GM13976 (cell line): ENCODE measurements around the gene CSNK1G1.
A peak's percentile ranks its signal among the peaks of the same experiment; 100 is the strongest.

Experiments used
- DNase-seq: peaks from one replicate; pipeline ENCODE4 v3.0.0; 2012; ENCODE audit warnings: low spot score
- in situ Hi-C: fragments of 300-500 bp; cut with MboI; formaldehyde crosslinking; loops from one replicate; pipeline ENCODE4 v1.12.0; 2022; ENCODE audit warnings: low sequenced_read_pairs, mixed read lengths, inconsistent platforms; ENCODE audit not compliant: unreplicated experiment
- TF ChIP-seq, protein P1 (sequence below): IDR thresholded peaks from 2 replicates; pipeline ENCODE4 v1.5.1; 2012; ENCODE audit warnings: borderline replicate concordance, mild to moderate bottlenecking; ENCODE audit not compliant: insufficient read depth; ENCODE audit errors: extremely low read depth, missing control alignments, control extremely low read depth

The CSNK1G1 gene

GRCh38 chr15:64247535-64247905 is 108.5 kb downstream of the CSNK1G1 start:
- DNase-seq = no peak
- in situ Hi-C loops = no loop called here
- TF ChIP-seq, protein P1, sequence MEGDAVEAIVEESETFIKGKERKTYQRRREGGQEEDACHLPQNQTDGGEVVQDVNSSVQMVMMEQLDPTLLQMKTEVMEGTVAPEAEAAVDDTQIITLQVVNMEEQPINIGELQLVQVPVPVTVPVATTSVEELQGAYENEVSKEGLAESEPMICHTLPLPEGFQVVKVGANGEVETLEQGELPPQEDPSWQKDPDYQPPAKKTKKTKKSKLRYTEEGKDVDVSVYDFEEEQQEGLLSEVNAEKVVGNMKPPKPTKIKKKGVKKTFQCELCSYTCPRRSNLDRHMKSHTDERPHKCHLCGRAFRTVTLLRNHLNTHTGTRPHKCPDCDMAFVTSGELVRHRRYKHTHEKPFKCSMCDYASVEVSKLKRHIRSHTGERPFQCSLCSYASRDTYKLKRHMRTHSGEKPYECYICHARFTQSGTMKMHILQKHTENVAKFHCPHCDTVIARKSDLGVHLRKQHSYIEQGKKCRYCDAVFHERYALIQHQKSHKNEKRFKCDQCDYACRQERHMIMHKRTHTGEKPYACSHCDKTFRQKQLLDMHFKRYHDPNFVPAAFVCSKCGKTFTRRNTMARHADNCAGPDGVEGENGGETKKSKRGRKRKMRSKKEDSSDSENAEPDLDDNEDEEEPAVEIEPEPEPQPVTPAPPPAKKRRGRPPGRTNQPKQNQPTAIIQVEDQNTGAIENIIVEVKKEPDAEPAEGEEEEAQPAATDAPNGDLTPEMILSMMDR = no peak

GRCh38 chr15:64246364-64247189 is 109.4 kb downstream of the CSNK1G1 start:
- in situ Hi-C loops = no loop called here

GRCh38 chr15:64245405-64245804 is 110.6 kb downstream of the CSNK1G1 start:
- in situ Hi-C loops = no loop called here
- TF ChIP-seq, protein P1 = no peak
- DNase-seq = no peak

More at GRCh38 chr15:64246364-64247189, 109.4 kb downstream of the CSNK1G1 start:
- peak; percentile 73 for DNase-seq
- TF ChIP-seq, protein P1 = no peak

GRCh38 chr15:64237677-64238076 is 118.3 kb downstream of the CSNK1G1 start:
- in situ Hi-C loops = no loop called here
- TF ChIP-seq, protein P1 = no peak
- DNase-seq = no peak

- DNase-seq = no peak
- in situ Hi-C loops = no loop called here
- TF ChIP-seq, protein P1 = no peak
Measured at GRCh38 chr15:64236156-64236894, 119.6 kb downstream of the CSNK1G1 start.

GRCh38 chr15:64235552-64235951 is 120.4 kb downstream of the CSNK1G1 start:
- in situ Hi-C loops = no loop called here

More at GRCh38 chr15:64235552-64235951, 120.4 kb downstream of the CSNK1G1 start:
- TF ChIP-seq, protein P1 = no peak
- DNase-seq = no peak
